NCI-H2227 treated with DMSO at 0.1 percent for 48 hours (cell line): Measurements from ENCODE around the gene TMEM248.
"Not testable (repeated sequence)": the region's sequence is repeated elsewhere in the genome, so short reads cannot be mapped to it uniquely, and the experiment has no call there.

Experiments
- DNase-seq: peaks from one replicate; lab custom pipeline; 2025; lab: John Stamatoyannopoulos, UW

Gene TMEM248, protein sequence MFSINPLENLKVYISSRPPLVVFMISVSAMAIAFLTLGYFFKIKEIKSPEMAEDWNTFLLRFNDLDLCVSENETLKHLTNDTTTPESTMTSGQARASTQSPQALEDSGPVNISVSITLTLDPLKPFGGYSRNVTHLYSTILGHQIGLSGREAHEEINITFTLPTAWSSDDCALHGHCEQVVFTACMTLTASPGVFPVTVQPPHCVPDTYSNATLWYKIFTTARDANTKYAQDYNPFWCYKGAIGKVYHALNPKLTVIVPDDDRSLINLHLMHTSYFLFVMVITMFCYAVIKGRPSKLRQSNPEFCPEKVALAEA

DNA sequence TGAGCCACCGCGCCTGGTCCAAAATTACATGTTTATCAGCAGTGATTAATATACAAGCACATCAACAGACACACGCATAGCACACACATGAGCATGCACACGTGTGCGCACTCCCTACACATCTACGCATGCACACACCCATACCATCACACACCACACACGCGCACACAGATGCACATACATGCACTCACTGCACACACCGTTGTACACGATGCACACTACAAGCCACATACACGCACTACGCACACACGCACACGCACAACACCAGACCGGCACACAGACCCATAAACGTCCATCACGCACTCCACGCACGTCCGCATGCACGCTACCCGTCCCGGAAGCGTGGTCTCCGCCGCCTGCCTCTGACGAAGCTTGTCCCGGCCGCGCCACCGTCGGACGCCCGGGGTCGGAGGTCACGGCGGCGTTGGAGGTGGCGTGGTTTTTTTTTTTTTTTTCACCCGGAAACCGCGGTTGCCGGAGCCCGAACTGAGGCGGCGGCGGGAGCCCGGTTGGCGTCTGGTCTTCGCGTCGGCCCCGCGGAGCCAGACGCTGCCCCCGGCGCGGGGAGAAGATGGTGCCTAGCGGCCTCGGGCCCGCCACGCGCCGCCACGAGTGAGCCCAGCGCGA is at the start of gene TMEM248:
TSS of gene TMEM248 (plus strand) at position 457 of the 627 bp plus-strand sequence. CDS start 20,641 bp downstream, outside the sequence.
- DNase-seq: peak; percentile 69

DNA sequence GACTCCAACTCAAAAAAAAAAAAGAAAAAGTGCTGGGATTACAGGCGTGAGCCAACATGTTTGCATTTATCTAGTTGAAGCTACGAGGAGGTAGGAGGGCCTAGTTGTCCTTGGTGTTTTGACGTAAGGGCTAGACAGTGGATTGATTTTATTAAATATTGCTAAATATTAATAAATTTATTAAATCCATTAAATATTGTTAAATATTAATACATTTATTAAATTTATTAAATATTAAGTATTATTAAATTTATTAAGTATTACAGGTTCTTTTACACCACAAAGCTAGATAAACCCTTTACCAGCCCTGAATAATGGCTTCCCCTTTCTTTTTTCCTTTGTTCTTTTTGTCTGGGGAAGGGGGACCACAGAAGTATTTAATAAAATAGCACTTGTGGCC is 47.5 kb upstream of the TMEM248 start:
- DNase-seq: no peak

DNA sequence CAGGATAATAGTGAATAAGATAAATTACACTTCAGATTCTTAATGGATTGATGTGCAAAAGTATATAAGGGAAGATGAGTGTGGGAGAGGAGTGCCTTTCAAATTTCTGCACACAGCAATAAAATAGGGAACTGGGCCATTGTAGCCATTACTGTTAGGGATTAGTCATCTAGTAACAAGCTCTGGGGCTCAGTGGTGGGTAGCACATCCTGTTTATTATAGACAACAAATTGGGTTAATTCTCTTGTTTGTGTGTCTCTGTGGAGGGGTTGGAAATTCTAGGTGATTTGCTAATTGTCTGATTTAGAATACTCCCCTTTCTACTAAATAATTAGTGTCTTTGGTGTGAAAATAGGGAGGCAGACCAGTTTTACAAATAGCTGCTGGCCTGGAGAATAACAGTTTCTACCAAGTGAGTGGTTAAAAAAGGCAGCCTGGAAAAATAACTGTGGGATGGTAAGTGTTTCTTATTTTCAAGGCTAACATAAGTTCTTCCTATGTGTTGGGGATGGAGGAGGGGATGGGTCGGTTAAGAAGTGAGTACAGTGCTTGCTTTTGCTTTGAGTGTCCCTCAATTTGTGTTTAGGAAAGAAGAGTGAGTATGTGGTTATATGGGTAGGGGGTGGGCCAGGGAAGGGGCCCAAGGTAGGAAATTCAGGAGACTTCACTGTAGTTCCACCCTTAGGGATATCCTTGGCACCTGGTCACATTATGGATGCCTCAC is 43.3 kb upstream of the TMEM248 start:
- no peak for DNase-seq

DNA sequence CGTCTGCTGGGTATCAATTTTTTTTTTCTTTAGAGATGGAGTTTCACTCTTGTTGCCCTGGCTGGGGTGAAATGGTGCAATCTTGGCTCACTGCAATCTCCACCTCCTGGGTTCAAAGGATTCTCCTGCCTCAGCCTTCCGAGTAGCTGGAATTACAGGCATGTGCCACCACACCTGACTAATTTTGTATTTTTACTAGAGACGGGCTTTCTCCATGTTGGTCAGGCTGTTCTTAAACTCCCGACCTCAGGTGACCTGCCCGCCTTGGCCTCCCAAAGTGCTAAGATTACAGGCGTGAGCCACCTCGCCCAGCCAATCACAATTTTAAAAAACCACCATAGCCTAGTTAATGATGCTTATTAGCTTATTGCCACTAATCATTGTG is 42.7 kb upstream of the TMEM248 start:
- not testable (repeated sequence) for DNase-seq

DNA sequence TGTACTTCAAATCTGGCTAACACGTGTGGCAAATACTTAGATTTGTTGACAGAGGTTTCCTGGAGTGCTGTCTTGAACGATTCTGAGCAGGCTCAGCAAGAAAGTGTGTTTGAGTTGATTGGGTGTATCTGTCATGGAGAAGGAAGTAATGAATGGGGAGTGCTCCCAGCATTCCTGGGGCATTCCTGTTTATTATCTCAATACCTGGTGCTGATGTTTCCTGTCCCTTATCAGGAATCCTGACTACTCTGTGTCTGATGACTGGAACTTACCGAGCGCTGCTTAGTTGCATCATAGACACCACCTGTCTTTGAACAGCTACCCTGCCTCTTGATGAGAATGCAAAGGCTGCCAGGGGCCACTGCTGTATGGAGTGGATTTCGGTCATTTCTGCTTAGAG is 41.0 kb upstream of the TMEM248 start:
- DNase-seq: no peak

DNA sequence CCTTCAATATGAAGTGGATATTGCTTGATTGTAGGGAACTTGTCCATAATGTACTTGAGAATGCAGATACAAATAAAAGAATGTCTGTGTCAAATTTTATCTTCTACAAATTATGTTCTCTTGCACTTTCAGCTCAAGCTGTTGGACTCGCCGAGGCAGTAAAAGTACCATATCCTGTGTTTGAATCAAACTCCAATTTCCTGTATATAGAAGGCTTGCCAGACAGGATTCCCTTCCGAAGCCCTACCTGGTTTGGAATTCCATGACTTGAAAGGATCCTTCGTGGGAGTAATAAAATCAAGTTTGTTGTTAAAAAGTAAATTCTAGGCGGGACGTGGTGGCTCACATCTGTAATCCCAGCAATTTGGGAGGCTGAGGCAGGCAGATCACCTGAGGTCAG is 40.4 kb upstream of the TMEM248 start:
- DNase-seq: not testable (repeated sequence)

DNA sequence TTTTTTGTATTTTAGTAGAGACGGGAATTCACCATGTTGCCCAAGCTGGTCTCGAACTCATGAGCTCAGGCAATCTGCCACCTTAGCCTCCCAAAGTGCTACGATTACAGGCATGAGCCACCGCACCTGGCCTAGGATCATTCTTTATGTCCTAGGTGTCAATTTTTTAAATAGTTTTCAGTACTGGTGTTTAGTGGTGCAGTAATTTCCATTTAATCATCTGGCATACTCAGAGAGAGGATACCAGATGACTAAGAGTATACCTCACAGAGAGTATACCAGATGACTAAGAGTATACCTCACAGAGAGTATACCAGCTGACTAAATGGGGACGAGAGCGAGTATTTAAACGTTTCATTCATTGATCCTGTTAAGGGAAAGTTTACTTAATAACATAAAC is 37.3 kb upstream of the TMEM248 start:
- DNase-seq: no peak

DNA sequence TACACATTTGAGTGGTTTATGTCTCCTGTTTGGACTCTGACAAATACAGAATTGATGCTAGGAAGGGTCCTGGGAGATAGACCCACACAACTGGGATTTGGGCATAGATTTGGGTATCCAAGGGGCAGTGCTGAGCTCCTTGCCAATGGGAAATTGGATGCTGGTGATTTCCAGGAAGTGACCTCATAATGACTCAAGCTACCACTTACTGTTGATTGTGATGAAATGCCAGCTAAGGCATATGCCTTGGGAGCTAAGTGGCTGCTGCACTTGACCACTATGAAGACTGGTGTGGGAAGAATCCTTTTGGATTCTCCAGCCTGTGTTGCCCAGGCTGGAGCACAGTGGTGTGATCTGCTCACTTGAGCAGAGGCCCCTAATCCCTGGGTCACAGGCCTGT is 36.5 kb upstream of the TMEM248 start:
- DNase-seq: not testable (repeated sequence)

DNA sequence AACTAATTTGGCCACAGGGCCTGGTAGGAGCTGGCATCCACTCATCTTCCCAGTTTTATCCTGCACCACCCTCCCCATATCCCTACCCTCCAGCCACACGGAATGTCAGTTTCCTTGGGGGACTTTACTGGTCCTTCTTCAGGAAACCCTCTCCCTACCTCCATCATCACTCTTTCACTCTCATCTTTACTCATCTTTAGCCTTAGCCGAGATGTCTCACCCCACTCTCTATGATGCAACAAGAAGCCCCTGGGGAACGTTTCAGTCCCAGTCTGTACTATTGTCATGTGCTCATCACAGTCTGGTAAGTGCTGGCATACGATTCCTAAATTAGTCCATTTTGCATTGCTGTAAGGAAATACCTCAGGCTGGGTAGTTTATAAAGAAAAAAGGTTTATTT is 34.9 kb upstream of the TMEM248 start:
- no peak for DNase-seq

DNA sequence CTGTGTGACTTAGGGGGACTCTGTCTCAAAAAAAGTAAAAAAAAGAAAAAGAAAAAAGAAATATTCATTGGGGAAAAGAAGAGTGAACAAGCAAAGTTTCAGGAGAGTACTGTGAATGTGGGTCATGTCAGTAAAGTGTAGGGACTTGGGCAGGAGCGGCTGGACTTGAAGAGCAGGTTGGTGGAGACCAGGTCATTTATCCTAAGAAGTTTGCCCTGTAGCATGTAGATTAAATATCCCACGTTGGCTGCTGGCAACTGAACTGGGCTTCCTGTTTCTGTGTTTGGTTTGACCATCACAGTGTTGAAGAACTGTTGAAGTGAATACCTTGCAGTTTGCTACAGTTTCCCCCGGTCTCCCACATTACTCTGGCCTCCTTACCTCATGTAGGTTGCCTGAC is 32.8 kb upstream of the TMEM248 start:
- DNase-seq: not testable (repeated sequence)

DNA sequence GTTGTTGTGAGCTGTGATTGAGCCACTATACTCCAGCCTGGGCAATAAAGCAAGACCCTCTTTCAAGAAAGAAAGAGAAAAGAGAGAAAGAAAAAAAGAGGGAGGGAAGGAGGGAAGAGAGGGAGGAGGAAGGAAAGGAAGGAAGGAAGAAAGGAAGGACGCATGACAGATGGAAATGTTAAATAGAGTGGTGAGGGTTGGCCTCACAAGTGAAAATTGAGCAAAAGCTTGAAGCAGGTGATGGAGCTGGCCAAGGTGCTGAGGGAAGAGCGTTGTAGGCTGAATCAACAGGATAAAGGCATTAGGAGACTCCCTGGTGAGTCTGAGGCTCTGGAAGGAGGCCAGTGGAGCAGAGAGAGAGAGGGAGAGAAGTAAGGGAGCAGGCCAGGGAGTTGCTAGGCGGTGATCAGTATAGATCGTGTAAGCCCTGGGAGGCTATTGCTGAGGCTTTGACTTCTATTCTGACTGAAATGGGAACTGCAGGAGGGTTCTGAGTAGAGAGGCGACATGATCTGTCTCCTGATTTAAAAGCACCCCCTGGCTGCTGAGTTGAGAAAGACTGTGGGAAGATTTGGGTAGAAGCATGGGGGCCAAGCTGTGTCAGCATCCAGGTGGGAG is 26.5 kb upstream of the TMEM248 start:
- no peak for DNase-seq

DNA sequence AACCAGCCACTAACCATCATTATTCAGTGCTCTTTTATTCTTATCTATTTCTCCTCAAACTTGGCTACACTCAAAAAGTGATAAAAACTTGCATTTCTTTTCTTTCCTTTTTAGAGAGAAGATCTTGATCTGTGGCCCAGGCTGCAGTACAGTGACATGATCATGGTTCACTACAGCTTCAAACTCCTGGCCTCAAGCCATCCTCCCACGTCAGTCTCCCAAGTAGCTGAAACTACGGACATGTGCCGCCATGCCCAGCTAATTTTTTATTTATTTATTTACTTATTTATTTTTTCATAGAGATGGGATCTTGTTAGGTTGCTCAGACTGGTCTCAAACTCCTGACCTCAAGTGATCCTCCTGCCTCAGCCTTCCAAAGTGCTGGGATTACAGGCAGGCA is 24.6 kb upstream of the TMEM248 start:
- no peak for DNase-seq

DNA sequence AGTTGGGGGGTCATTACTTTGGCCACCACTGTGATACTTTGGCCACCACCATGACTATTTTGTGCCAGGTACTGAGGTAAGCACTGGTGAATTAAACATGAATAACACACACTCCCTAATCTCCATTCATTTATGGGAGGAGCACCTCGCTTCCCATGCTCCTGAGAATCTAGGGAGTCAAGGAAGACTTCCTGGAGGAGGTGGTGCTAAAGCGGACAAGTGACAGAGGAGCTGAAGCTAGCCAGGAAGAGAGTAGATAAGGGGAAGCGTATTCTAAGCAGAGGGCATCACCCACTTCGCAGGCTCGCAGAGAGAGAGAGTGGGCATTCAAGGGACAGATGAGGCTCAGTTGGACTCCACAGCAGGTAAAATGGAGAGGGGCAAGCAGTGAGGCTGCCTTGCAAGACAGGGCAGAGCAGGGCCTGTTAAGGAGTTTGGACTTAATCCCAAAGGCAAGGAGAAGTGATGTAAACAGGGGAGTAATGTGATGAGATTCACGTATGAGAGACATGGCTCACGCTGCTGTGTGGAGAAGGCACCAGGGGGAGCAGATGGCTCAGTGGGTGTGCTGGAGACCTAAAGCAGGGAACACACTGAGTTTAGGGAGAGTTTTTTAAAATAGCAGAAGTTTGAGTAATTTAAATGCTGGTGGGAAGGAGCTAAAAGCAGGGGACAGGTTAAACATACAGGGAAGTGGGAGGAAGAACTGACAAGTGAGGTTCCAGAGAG is 21.3 kb upstream of the TMEM248 start:
- DNase-seq: no peak

DNA sequence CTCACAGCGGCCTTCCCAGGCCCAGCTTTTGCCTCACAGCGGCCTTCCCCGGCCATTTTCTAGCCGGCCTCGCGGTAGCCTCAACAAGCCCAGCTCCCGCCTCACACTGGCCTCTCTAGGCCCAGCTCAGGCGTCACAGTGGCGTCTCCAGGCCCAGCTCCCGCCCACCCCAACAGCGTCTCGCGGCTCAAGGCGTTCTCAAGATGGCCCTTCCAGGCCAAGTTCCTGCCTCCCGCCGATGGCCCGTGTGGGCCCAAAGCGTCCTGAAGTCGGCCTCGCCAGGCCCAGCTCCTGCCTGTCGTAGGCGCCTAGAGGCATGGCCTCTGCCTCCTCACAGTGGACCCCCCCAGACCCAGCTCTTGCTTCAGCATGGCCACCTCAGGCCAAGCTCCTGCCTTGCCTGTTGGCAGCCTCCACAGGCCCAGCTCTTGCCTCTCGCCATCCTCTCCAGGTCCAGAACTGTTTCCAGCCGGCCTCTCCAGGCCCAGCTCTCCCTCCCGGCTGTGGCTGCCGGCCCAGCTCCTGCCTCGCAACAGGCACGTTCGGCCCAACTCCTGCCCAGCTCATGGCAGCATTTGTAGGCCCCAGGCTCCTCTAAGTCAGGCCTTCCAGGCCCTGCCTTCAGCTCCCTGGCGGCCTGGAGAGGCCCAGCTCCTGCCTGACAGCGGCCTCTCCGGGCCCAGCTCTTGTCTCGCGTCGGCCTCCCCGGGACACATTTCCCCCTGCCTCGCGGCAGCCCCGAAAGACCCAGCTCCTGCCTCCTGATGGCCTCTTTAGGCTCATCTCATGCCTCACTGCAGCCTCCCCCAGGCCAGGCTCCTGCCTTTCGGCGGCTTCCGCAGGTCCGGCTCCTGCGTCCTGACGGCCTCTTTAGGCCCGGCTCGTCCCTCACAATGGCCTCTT is 18.8 kb upstream of the TMEM248 start:
- no peak for DNase-seq

DNA sequence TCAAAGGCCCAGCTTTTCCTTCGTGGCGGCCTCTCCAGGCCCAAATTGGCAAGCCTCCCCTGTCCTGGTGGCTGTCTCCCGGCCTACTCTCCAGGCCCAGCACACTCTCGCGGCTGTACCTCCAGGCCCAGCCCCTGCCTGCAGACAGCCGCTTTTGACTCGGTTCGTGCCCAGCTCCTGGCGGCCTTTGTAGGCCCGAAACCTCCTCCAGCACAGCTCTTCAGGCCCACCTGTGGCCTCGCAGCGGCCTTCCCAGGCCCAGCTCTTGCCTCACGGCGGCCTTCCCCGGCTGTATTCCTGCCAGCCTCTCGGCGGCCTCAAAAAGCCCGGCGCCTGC is 18.2 kb upstream of the TMEM248 start:
- no peak for DNase-seq

DNA sequence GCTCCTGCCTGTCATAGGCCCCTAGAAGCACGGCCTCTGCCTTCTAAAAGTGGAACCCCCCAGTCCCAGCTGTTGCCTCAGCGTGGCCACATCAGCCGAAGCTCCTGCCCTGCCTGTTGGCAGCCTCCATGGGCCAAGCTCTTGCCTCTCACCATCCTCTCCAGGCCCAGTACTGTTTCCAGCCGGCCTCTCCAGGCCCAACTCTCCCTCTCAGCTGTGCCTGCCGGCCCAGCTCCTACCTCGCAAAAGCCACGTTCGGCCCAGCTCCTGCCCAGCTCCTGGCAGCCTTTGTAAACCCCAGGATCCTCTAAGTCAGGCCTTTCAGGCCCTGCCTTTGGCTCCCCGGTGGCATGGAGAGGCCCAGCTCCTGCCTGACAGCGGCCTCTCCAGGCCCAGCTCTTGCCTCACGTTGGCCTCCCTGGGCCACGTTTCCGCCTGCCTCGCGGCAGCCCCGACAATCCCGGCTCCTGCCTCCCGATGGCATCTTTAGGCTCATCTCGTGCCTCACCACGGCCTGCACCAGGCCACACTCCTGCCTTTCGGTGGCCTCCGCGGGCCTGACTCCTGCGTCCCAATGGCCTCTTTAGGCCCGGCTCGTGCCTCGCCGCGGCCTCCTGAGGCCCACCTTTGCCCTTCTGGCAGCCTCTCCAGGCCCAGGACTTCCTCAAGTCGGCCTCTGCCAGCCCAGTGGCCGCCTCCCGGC is 17.5 kb upstream of the TMEM248 start:
- DNase-seq: no peak

DNA sequence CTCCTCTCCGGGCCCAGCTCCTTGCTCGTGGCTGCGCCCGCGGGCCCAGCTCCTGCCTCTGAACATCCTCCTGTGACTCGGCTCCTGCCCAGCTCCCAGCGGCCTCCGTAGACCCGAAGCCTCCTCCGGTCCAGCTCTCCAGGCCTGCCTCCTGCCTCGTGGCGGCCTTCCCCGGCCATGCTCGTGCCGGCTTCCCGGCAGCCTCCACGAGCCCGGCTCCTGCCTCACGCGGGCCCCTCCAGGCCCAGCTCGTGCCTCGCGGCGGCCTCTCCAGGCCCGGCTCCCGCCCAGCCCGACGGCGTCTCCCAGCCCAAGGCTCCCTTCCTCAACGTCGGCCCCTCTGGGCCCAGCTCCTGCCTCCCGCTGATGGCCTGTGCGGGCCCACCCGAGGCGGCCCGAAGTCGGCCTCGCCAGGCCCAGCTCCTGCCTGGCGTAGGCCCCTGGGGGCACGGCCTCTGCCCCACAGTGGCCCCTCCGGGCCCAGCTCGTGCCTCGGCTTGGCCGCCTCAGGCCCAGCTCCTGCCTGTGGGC is 16.9 kb upstream of the TMEM248 start:
- DNase-seq: no peak

DNA sequence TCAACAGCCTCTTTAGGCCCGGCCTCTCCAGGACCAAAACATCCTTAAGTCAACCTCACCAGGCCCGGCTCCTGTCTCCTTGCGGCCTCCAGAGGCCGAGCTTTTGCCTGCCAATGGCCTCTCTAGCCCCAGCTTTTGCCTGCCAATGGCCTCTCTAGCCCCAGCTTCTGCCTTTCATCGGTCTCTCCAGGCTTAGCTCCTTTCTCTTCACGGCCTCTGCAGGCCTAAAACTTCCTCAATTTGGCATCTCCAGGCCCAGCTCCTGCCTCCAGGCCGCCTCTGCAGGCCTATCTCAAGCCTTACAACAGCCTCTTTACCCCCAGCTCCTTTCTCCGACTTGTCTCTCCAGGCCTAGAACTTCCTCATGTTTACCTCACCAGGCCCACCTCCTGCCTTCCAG is 15.7 kb upstream of the TMEM248 start:
- no peak for DNase-seq

DNA sequence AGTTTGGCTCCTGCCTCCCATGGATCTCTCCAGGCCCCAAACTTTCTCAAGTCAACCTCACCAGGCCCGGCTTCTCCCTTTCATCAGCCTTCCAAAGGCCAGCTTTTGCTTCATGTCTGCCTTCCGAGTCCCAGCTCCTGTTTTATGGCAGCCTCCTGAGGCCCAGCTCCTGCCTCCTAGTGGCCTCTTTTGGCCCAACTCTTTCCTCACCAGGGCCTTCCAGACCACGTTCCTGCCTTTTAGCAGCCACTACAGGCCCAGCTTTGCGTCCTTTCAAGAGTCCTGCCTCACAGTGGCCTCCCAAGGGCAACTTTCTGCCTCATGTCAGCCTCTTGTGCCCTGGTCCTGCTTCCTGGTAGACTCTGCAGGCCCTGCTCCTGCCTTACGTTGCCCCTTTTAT is 15.3 kb upstream of the TMEM248 start:
- no peak for DNase-seq

DNA sequence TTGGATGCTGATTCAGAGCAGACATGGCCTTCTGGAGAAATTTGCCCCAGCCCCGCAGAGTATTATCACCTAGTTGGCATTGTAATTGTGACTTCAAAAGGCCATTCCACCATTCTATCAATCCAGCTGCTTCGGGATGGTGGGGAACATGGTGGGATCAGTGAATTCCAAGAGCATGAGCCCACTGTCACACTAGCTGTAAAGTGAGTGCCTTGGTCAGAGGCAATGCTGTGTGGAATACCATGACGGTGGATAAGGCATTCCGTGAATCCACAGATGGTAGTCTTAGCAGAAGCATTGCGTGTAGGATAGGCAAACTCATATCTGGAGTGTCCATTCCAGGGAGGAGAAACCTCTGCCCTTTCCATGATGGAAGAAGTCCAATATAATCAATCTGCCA is 13.3 kb upstream of the TMEM248 start:
- DNase-seq: no peak
